Upper lobe of right lung (tissue), 1 donor: ENCODE measurements around the gene PLEKHH1. TPM values are rescaled to one million over a fixed set of nuclear protein-coding genes. Genes with fewer than 3 reads are reported as not detected.

Source experiments
- ATAC-seq: fragments of 200-7000 bp; cut with Tn5 transposase; one replicate; pipeline ENCODE4 v1.9.1; 2020; ENCODE audit warnings: mild to moderate bottlenecking, moderate library complexity
- DNase-seq: peaks from one replicate; pipeline ENCODE4 v3.0.0-alpha.2; 2020
- H3K27ac ChIP-seq: fragments of 200-600 bp; one replicate; pipeline ENCODE4 v1.8.0; 2022
- H3K27me3 ChIP-seq: fragments of 200-600 bp; one replicate; pipeline ENCODE4 v1.8.0; 2022; ENCODE audit warnings: mild to moderate bottlenecking
- H3K36me3 ChIP-seq: fragments of 200-600 bp; one replicate; pipeline ENCODE4 v1.8.0; 2022
- H3K4me1 ChIP-seq: fragments of 200-600 bp; one replicate; pipeline ENCODE4 v1.8.0; 2022
- H3K4me3 ChIP-seq: fragments of 200-600 bp; one replicate; pipeline ENCODE4 v1.8.0; 2022; ENCODE audit warnings: mild to moderate bottlenecking
- H3K9me3 ChIP-seq: fragments of 200-600 bp; one replicate; pipeline ENCODE4 v1.8.0; 2022
- CTCF ChIP-seq: fragments of 200-600 bp; IDR thresholded peaks from one replicate; pipeline ENCODE4 v1.8.0; 2022; ENCODE audit warnings: antibody characterized with exemption
- intact Hi-C: fragments of 100-400 bp; cut with DNase I; formaldehyde crosslinking; loops from one replicate; pipeline ENCODE4 v1.11.0; 2022
- total RNA-seq: library from RNA; stranded (reverse); fragmentation: NEBNext Ultra II Directional; extraction: Animal tissue kit (Norgen Biotek cat#: 25700); gene quantifications from one replicate; pipeline ENCODE4 v1.2.1, GENCODE V29; 2021
- donor health status: DM: no; HTN: yes; CAD: no; lungs with severe emphysema.

PLEKHH1 gene
- total RNA-seq, 1 donor from 2014 or later = 2.3 TPM

DNA sequence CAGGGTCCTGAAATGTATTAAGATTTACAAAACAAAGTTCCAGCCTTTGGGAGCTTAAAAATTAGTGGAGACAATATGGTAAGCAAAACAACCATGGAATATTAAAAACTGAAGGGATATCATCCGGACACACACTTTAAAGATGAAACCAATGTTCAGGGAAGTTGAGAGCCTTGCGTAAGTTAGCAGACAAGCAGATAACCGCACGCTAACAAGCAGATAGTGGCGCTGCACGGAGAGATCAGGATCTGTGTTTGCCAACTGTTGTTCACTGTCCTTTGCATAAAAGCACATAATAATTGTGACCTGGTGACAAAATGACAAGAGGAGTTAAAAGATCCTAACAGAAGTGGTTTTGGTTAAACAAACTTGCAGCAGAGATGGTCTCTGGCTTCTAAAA lies 30.2 kb upstream of the PLEKHH1 start:
- H3K9me3 ChIP-seq = no peaks in the 10 kb centered on the region
- no peak overlapping the region for H3K4me3 ChIP-seq
- DNase-seq = no peak
- no peaks in the 10 kb centered on the region for H3K27me3 ChIP-seq
- H3K4me1 ChIP-seq = no peaks in the 10 kb centered on the region
- intact Hi-C loops = no loop called here
- no peak for ATAC-seq
- no peaks in the 10 kb centered on the region for H3K36me3 ChIP-seq
- TF ChIP-seq CTCF = no peak
- H3K27ac ChIP-seq = no peak overlapping the region

DNA sequence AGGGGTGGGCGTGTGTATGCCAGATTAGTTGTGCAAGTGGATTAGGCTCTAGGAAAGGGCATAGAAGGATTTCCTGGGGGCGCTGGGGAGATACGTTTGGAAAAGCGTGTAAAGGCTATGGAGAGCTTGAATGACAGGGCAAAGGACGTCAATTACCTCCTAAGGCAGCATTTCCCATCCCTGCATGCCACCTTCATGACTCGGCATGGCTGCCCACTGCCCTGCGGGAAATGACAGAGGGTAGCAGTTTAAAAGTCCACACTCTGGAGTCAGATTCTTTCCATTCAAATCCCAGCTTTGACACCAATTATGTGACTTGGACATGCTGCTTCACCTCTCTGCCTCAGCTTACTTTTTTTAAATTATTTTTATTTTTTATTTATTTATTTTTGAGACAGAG lies 29.8 kb upstream of the PLEKHH1 start:
- ATAC-seq (no peak), DNase-seq (no peak)
- no peak overlapping the region for H3K4me3 ChIP-seq
- no peaks in the 10 kb centered on the region for H3K27me3 ChIP-seq
- no peaks in the 10 kb centered on the region for H3K9me3 ChIP-seq
- H3K27ac ChIP-seq = no peak overlapping the region
- H3K36me3 ChIP-seq = no peaks in the 10 kb centered on the region
- intact Hi-C loops = no loop called here
- TF ChIP-seq CTCF = no peak
- no peaks in the 10 kb centered on the region for H3K4me1 ChIP-seq

- no peak overlapping the region for H3K27ac ChIP-seq
- DNase-seq = no peak
- intact Hi-C loops = no loop called here
- no peak for TF ChIP-seq CTCF
- no peak overlapping the region for H3K4me3 ChIP-seq
- no peak for ATAC-seq
- no peaks in the 10 kb centered on the region for H3K9me3 ChIP-seq
- H3K27me3 ChIP-seq = no peaks in the 10 kb centered on the region
- H3K4me1 ChIP-seq = no peaks in the 10 kb centered on the region
- no peaks in the 10 kb centered on the region for H3K36me3 ChIP-seq
These were observed 27.8 kb upstream of the PLEKHH1 start for GRCh38 chr14:67505254-67505653.

- intact Hi-C loops = no loop called here
- Histone ChIP-seq H3K9me3 (no peaks in the 10 kb centered on the region), H3K4me1 (peaks cover under 1% of the 10 kb centered on the region), H3K36me3 (no peaks in the 10 kb centered on the region), H3K27ac (no peak overlapping the region), H3K4me3 (no peak overlapping the region), H3K27me3 (no peaks in the 10 kb centered on the region)
- no peak for TF ChIP-seq CTCF
- ATAC-seq = no peak
- DNase-seq = no peak
These were observed 24.1 kb upstream of the PLEKHH1 start for GRCh38 chr14:67508956-67509355.

GRCh38 chr14:67510121-67510520 lies 23.0 kb upstream of the PLEKHH1 start:
- Histone ChIP-seq H3K4me1 (peaks cover 7% of the 10 kb centered on the region), H3K27me3 (no peaks in the 10 kb centered on the region), H3K4me3 (no peak overlapping the region), H3K27ac (no peak overlapping the region), H3K36me3 (no peaks in the 10 kb centered on the region), H3K9me3 (no peaks in the 10 kb centered on the region)
- intact Hi-C loops = no loop called here
- no peak for TF ChIP-seq CTCF
- no peak for DNase-seq
- ATAC-seq = no peak

DNA sequence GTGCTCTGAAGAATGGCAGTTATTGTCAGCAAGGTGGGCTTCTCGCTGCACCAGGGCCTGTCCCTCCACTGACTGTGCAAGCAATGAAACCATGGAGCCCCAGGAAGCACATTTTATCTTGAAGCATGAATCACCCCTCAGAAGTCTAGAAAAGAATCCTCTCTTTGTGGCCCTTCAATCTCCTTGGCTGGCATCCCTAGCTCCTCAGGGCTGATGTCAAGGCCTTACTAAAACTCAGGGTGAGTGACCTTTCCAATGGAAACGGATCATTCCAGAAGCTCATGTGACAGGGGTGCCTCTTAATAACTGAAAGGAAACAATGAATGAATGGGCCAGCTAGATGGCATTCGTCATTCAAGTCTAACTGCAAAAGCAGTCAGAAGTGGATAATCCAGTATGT lies 22.3 kb upstream of the PLEKHH1 start:
- Histone ChIP-seq H3K27me3 (no peaks in the 10 kb centered on the region), H3K36me3 (no peaks in the 10 kb centered on the region), H3K9me3 (no peaks in the 10 kb centered on the region), H3K27ac (no peak overlapping the region), H3K4me3 (no peak overlapping the region), H3K4me1 (peaks cover 11% of the 10 kb centered on the region)
- DNase-seq = no peak
- no peak for ATAC-seq
- no peak for TF ChIP-seq CTCF
- intact Hi-C loops = no loop called here
